Karpas-422 (cell line): ENCODE results near the gene HOXB3. TPM values are rescaled to one million over a fixed set of nuclear protein-coding genes. Genes with fewer than 3 reads are reported as not detected.
"Not testable (repeated sequence)": the region's sequence is repeated elsewhere in the genome, so short reads cannot be mapped to it uniquely, and the experiment has no call there.

Experiments
- DNase-seq: peaks from one replicate; pipeline ENCODE4 v3.0.0-alpha.2; 2015
- H2AFZ ChIP-seq: fragments of 200-600 bp; sonication (generic); 2 replicates; pipeline ENCODE4 v1.6.1; 2014; ENCODE audit warnings: antibody characterized with exemption, low read length, mixed read lengths
- H3K27ac ChIP-seq: fragments of 200-600 bp; sonication (generic); 2 replicates; pipeline ENCODE4 v1.5.1; 2014; ENCODE audit warnings: mild to moderate bottlenecking, low read length, moderate library complexity
- H3K27me3 ChIP-seq: fragments of 200-600 bp; sonication (generic); 2 replicates; pipeline ENCODE4 v1.6.1; 2014; ENCODE audit warnings: low read length, mixed read lengths
- H3K36me3 ChIP-seq: fragments of 200-600 bp; sonication (generic); 2 replicates; pipeline ENCODE4 v1.6.1; 2014; ENCODE audit warnings: low read length, mixed read lengths; ENCODE audit not compliant: insufficient read depth
- H3K4me1 ChIP-seq: fragments of 200-600 bp; sonication (generic); 2 replicates; pipeline ENCODE4 v1.6.1; 2014; ENCODE audit warnings: mild to moderate bottlenecking, low read length, mixed read lengths
- H3K4me2 ChIP-seq: fragments of 200-600 bp; sonication (generic); 2 replicates; pipeline ENCODE4 v1.6.1; 2014; ENCODE audit warnings: low read length, low read depth, mild to moderate bottlenecking; ENCODE audit not compliant: poor library complexity, severe bottlenecking
- H3K4me3 ChIP-seq: fragments of 200-600 bp; sonication (generic); 2 replicates; pipeline ENCODE4 v1.5.1; 2014; ENCODE audit warnings: mild to moderate bottlenecking, antibody characterized with exemption, low read length, mixed read lengths
- H3K79me2 ChIP-seq: fragments of 200-600 bp; sonication (generic); 2 replicates; pipeline ENCODE4 v1.6.1; 2014; ENCODE audit warnings: mild to moderate bottlenecking, low read length, mixed read lengths
- H3K9ac ChIP-seq: fragments of 200-600 bp; sonication (generic); 2 replicates; pipeline ENCODE4 v1.6.0; 2014; ENCODE audit warnings: low read length
- H3K9me2 ChIP-seq: fragments of 200-600 bp; sonication (generic), shearing (Covaris generic); replicated peaks from 2 replicates; pipeline ENCODE4 v1.6.0; 2014; ENCODE audit warnings: mild to moderate bottlenecking, low read length, moderate library complexity; ENCODE audit not compliant: insufficient read depth
- H3K9me3 ChIP-seq: fragments of 300-700, 200-600 bp; sonication (generic); 2 replicates; pipeline ENCODE4 v1.6.1; 2014; ENCODE audit warnings: low read length, mixed read lengths
- H4K20me1 ChIP-seq: fragments of 200-600 bp; sonication (generic); 2 replicates; pipeline ENCODE4 v1.6.1; 2014; ENCODE audit warnings: mild to moderate bottlenecking, antibody characterized with exemption, low read length, low read depth; ENCODE audit not compliant: insufficient read depth
- total RNA-seq: library from RNA; depleted of rRNA; stranded (reverse); fragments of >200 nt; shearing (Covaris generic); gene quantifications from 2 replicates; pipeline ENCODE4 v1.2.3, GENCODE V29; 2014; ENCODE audit warnings: low replicate concordance

Gene HOXB3
- total RNA-seq, 1 experiment from 2014 or later, result 0.97 TPM

GRCh38 chr17:48541036-48541576 lies 48.9 kb downstream of the HOXB3 start:
- H3K27ac ChIP-seq, result no peak overlapping the region
- H3K27me3 ChIP-seq, result no peaks in the 10 kb centered on the region
- H4K20me1 ChIP-seq, result no peaks in the 10 kb centered on the region
- H3K9me2 ChIP-seq, result no peaks in the 10 kb centered on the region
- H3K4me1 ChIP-seq, result no peaks in the 10 kb centered on the region
- H2AFZ ChIP-seq, result no peak overlapping the region
- H3K9me3 ChIP-seq, result no peaks in the 10 kb centered on the region
- H3K4me2 ChIP-seq, result no peak overlapping the region
- no peak for DNase-seq
- H3K36me3 ChIP-seq, result no peaks in the 10 kb centered on the region
- no peak overlapping the region for H3K9ac ChIP-seq
- no peak overlapping the region for H3K4me3 ChIP-seq
- no peaks in the 10 kb centered on the region for H3K79me2 ChIP-seq

GRCh38 chr17:48540213-48540612 lies 49.8 kb downstream of the HOXB3 start:
- Histone ChIP-seq H3K36me3 (no peaks in the 10 kb centered on the region), H3K4me2 (no peak overlapping the region), H3K27ac (no peak overlapping the region), H3K4me3 (no peak overlapping the region), H3K27me3 (no peaks in the 10 kb centered on the region), H3K4me1 (no peaks in the 10 kb centered on the region), H4K20me1 (no peaks in the 10 kb centered on the region), H3K9me3 (no peaks in the 10 kb centered on the region), H2AFZ (no peak overlapping the region), H3K9me2 (no peaks in the 10 kb centered on the region), H3K9ac (no peak overlapping the region), H3K79me2 (no peaks in the 10 kb centered on the region)
- DNase-seq, result no peak

- no peaks in the 10 kb centered on the region for H3K4me1 ChIP-seq
- H3K9ac ChIP-seq, result no peak overlapping the region
- H3K79me2 ChIP-seq, result no peaks in the 10 kb centered on the region
- no peak overlapping the region for H3K27ac ChIP-seq
- H4K20me1 ChIP-seq, result no peaks in the 10 kb centered on the region
- no peak overlapping the region for H2AFZ ChIP-seq
- no peak overlapping the region for H3K4me2 ChIP-seq
- no peak overlapping the region for H3K4me3 ChIP-seq
- DNase-seq, result no peak
- H3K27me3 ChIP-seq, result no peaks in the 10 kb centered on the region
- H3K9me3 ChIP-seq, result no peaks in the 10 kb centered on the region
- no peaks in the 10 kb centered on the region for H3K36me3 ChIP-seq
- no peaks in the 10 kb centered on the region for H3K9me2 ChIP-seq
Measured at GRCh38 chr17:48539177-48539576, 50.9 kb downstream of the HOXB3 start.

- Histone ChIP-seq H3K4me1 (no peaks in the 10 kb centered on the region), H2AFZ (no peak overlapping the region), H3K9me2 (no peaks in the 10 kb centered on the region), H3K79me2 (no peaks in the 10 kb centered on the region), H3K27me3 (no peaks in the 10 kb centered on the region), H3K4me2 (no peak overlapping the region), H3K9me3 (no peaks in the 10 kb centered on the region), H3K9ac (no peak overlapping the region), H4K20me1 (no peaks in the 10 kb centered on the region), H3K36me3 (no peaks in the 10 kb centered on the region), H3K27ac (no peak overlapping the region), H3K4me3 (no peak overlapping the region)
- DNase-seq, result no peak
Measured at GRCh38 chr17:48537316-48537715, 52.7 kb downstream of the HOXB3 start.

GRCh38 chr17:48535793-48536559 lies 54.1 kb downstream of the HOXB3 start:
- not testable (repeated sequence) for H3K4me3 ChIP-seq, DNase-seq, H3K27ac ChIP-seq, H3K4me1 ChIP-seq, H3K27me3 ChIP-seq, H4K20me1 ChIP-seq, H3K9me2 ChIP-seq, H2AFZ ChIP-seq, H3K9me3 ChIP-seq, H3K36me3 ChIP-seq, H3K79me2 ChIP-seq, H3K4me2 ChIP-seq, H3K9ac ChIP-seq

- H3K9me3 ChIP-seq, result no peaks in the 10 kb centered on the region
- no peaks in the 10 kb centered on the region for H3K36me3 ChIP-seq
- H3K4me3 ChIP-seq, result no peak overlapping the region
- no peak overlapping the region for H3K9ac ChIP-seq
- H3K4me1 ChIP-seq, result no peaks in the 10 kb centered on the region
- no peaks in the 10 kb centered on the region for H3K79me2 ChIP-seq
- H4K20me1 ChIP-seq, result no peaks in the 10 kb centered on the region
- DNase-seq, result no peak
- no peaks in the 10 kb centered on the region for H3K27me3 ChIP-seq
- H3K27ac ChIP-seq, result no peak overlapping the region
- H3K4me2 ChIP-seq, result no peak overlapping the region
- H2AFZ ChIP-seq, result no peak overlapping the region
- no peaks in the 10 kb centered on the region for H3K9me2 ChIP-seq
Measured at GRCh38 chr17:48532261-48532660, 57.8 kb downstream of the HOXB3 start.

GRCh38 chr17:48530887-48531272 lies 59.2 kb downstream of the HOXB3 start, which contains the start of gene HOXB1:
Gene HOXB1, minus strand, starts transcription at chr17:48531011. Its CDS starts 107 bp downstream, at chr17:48530904.
- Histone ChIP-seq H3K4me2 (no peak within 1 kb of the TSS), H2AFZ (no peak within 1 kb of the TSS), H3K36me3 (no peaks in the 10 kb centered on the region), H3K79me2 (no peaks in the 10 kb centered on the region), H3K27me3 (no peaks in the 10 kb centered on the region), H4K20me1 (no peaks in the 10 kb centered on the region), H3K9ac (no peak within 1 kb of the TSS), H3K4me1 (no peaks in the 10 kb centered on the region), H3K27ac (no peak within 1 kb of the TSS), H3K4me3 (no peak within 1 kb of the TSS), H3K9me2 (no peaks in the 10 kb centered on the region), H3K9me3 (no peaks in the 10 kb centered on the region)
- no peak for DNase-seq

GRCh38 chr17:48530208-48530886 lies 59.7 kb downstream of the HOXB3 start:
- Histone ChIP-seq H3K27ac (no peak overlapping the region), H3K79me2 (no peaks in the 10 kb centered on the region), H3K9ac (no peak overlapping the region), H3K27me3 (no peaks in the 10 kb centered on the region), H2AFZ (no peak overlapping the region), H3K9me3 (no peaks in the 10 kb centered on the region), H3K9me2 (no peaks in the 10 kb centered on the region), H3K4me3 (no peak overlapping the region), H3K4me1 (no peaks in the 10 kb centered on the region), H4K20me1 (no peaks in the 10 kb centered on the region), H3K36me3 (no peaks in the 10 kb centered on the region), H3K4me2 (no peak overlapping the region)
- no peak for DNase-seq
